HCT116 (cell line): ENCODE measurements around the gene ADAMTSL5. TPM values are rescaled to one million over a fixed set of nuclear protein-coding genes. Genes with fewer than 3 reads are reported as not detected.

Source experiments
- ATAC-seq: fragments of 200-7000 bp; cut with Tn5 transposase; 2 replicates; pipeline ENCODE4 v1.9.1; 2020; ENCODE audit warnings: mild to moderate bottlenecking, moderate library complexity
- BruUV-seq: library from RNA; stranded (reverse); fragments of 400-500 nt; replicated peaks from 2 replicates; lab custom pipeline; 2021; lab: Mats Ljungman, UMichigan
- CTCF ChIA-PET: fragments of 300-600 bp; sonication (Branson Sonifier 250); formaldehyde crosslinking; loops from one replicate; lab custom pipeline; 2021; ENCODE audit warnings: antibody characterized with exemption; lab: Charles Lee
- POLR2A ChIA-PET: fragments of 300-600, 350-600 bp; sonication (Branson Sonifier 250); formaldehyde crosslinking; loops from one replicate; lab custom pipeline; 2021; ENCODE audit warnings: antibody characterized with exemption; lab: Charles Lee
- RAD21 ChIA-PET, 2 experiments: fragments of 300-600 bp; sonication (Branson Sonifier 250); formaldehyde crosslinking; loops; one replicate each; lab custom pipeline; 2023; ENCODE audit warnings: low total read pairs in 2 of 2; ENCODE audit not compliant: uncharacterized antibody in 2 of 2, unreplicated experiment in 2 of 2, low non-redundant PET in 1 of 2; lab: Charles Lee
- DNase-seq: peaks from one replicate; pipeline ENCODE4 v3.0.0-alpha.2; 2010; ENCODE audit warnings: low read depth, low spot score
- H2AFZ ChIP-seq: fragments of 200-600 bp; shearing (Covaris generic), sonication (generic); 2 replicates; pipeline ENCODE4 v1.6.1; 2017; ENCODE audit warnings: low read depth, mixed run types, mixed read lengths, antibody characterized with exemption, low read length; ENCODE audit not compliant: poor library complexity, severe bottlenecking
- H3K27ac ChIP-seq: 2 replicates; pipeline ENCODE4 v1.5.1; 2012; ENCODE audit warnings: low read depth, low read length
- H3K27me3 ChIP-seq: fragments of 200-600 bp; sonication (generic); 2 replicates; pipeline ENCODE4 v1.6.1; 2016; ENCODE audit warnings: mixed run types, low read length, mixed read lengths; ENCODE audit not compliant: insufficient read depth
- H3K36me3 ChIP-seq, 2 experiments: fragments of 200-500 bp in 1 of 2; fragments of 200-600 bp in 1 of 2; sonication (Bioruptor generic) in 1 of 2; sonication (generic) in 1 of 2; 2 replicates each; pipeline versions ENCODE4 v1.5.1 to v1.6.1; 2014 to 2016; ENCODE audit warnings: low read length in 2 of 2, inconsistent platforms in 1 of 2, mixed read lengths in 1 of 2, mixed run types in 1 of 2; ENCODE audit not compliant: insufficient read depth in 2 of 2, control insufficient read depth in 1 of 2
- H3K4me1 ChIP-seq, 2 experiments: fragments of 200-600 bp in 1 of 2; sonication (generic) in 1 of 2; 2 replicates each; pipeline versions ENCODE4 v1.5.1 to v1.6.1; 2012 to 2017; ENCODE audit warnings: low read length in 2 of 2, inconsistent platforms in 1 of 2, mild to moderate bottlenecking in 1 of 2, mixed read lengths in 1 of 2, mixed run types in 1 of 2, moderate library complexity in 1 of 2; ENCODE audit not compliant: insufficient read depth in 2 of 2, control insufficient read depth in 1 of 2
- H3K4me2 ChIP-seq: fragments of 200-600 bp; sonication (generic); 2 replicates; pipeline ENCODE4 v1.6.1; 2017; ENCODE audit warnings: mixed run types, low read length, mixed read lengths
- H3K4me3 ChIP-seq, 2 experiments: fragments of 200-600 bp in 1 of 2; sonication (generic) in 1 of 2; replicated peaks in 1 of 2; 2 replicates each; pipeline ENCODE4 v1.5.1; 2011 to 2016; ENCODE audit warnings: low read length in 2 of 2, control low read depth in 1 of 2, low read depth in 1 of 2, mild to moderate bottlenecking in 1 of 2, mixed read lengths in 1 of 2, mixed run types in 1 of 2
- H3K79me2 ChIP-seq: fragments of 200-600 bp; sonication (generic); 2 replicates; pipeline ENCODE4 v1.6.1; 2017; ENCODE audit warnings: mild to moderate bottlenecking, mixed run types, low read length, moderate library complexity, mixed read lengths; ENCODE audit not compliant: insufficient read depth
- H3K9ac ChIP-seq: fragments of 200-600 bp; sonication (generic); 2 replicates; pipeline ENCODE4 v1.6.1; 2016; ENCODE audit warnings: low read length, mixed read lengths
- H3K9me2 ChIP-seq: fragments of 200-600 bp; sonication (generic), shearing (Covaris generic); 2 replicates; pipeline ENCODE4 v1.6.1; 2017; ENCODE audit warnings: mixed run types, mild to moderate bottlenecking, moderate library complexity; ENCODE audit not compliant: insufficient read depth
- H3K9me3 ChIP-seq, 2 experiments: fragments of 200-500 bp in 1 of 2; fragments of 200-600 bp in 1 of 2; sonication (Bioruptor generic) in 1 of 2; sonication (generic) in 1 of 2; 2 replicates each; pipeline ENCODE4 v1.6.1; 2014 to 2017; ENCODE audit warnings: low read length in 2 of 2, mixed read lengths in 2 of 2, inconsistent platforms in 1 of 2, low read depth in 1 of 2, mild to moderate bottlenecking in 1 of 2, mixed run types in 1 of 2, moderate library complexity in 1 of 2; ENCODE audit not compliant: control insufficient read depth in 1 of 2, insufficient read depth in 1 of 2
- H4K20me1 ChIP-seq: fragments of 200-600 bp; sonication (generic), shearing (Covaris generic); 2 replicates; pipeline ENCODE4 v1.6.1; 2017; ENCODE audit warnings: mixed run types, mild to moderate bottlenecking, moderate library complexity; ENCODE audit not compliant: insufficient read depth
- POLR2A ChIP-seq: IDR thresholded peaks from 2 replicates; pipeline ENCODE4 v1.7.0; 2011; ENCODE audit warnings: borderline replicate concordance; ENCODE audit not compliant: insufficient read depth, insufficient read length; ENCODE audit errors: extremely low read depth
- SIN3A ChIP-seq: IDR thresholded peaks from 2 replicates; pipeline ENCODE4 v1.6.1; 2012; ENCODE audit warnings: low read depth
- ZBTB33 ChIP-seq: IDR thresholded peaks from 2 replicates; pipeline ENCODE4 v1.6.1; 2011; ENCODE audit warnings: mild to moderate bottlenecking, low read length, moderate library complexity; ENCODE audit not compliant: insufficient replicate concordance; ENCODE audit errors: extremely low read depth
- intact Hi-C: fragments of 100-400 bp; cut with micrococcal nuclease; formaldehyde crosslinking; loops from 2 replicates; pipeline ENCODE4 v1.10.0; 2022
- total RNA-seq: library from RNA; stranded (reverse); gene quantifications from one replicate; pipeline ENCODE4 v1.2.1, GENCODE V29; 2021; ENCODE audit not compliant: unreplicated experiment
- TF ChIP-seq, protein P1 (sequence below): IDR thresholded peaks from 2 replicates; pipeline ENCODE4 v1.6.1; 2012

ADAMTSL5 gene
- total RNA-seq, 1 experiment from 2014 or later = 24.0 TPM

DNA sequence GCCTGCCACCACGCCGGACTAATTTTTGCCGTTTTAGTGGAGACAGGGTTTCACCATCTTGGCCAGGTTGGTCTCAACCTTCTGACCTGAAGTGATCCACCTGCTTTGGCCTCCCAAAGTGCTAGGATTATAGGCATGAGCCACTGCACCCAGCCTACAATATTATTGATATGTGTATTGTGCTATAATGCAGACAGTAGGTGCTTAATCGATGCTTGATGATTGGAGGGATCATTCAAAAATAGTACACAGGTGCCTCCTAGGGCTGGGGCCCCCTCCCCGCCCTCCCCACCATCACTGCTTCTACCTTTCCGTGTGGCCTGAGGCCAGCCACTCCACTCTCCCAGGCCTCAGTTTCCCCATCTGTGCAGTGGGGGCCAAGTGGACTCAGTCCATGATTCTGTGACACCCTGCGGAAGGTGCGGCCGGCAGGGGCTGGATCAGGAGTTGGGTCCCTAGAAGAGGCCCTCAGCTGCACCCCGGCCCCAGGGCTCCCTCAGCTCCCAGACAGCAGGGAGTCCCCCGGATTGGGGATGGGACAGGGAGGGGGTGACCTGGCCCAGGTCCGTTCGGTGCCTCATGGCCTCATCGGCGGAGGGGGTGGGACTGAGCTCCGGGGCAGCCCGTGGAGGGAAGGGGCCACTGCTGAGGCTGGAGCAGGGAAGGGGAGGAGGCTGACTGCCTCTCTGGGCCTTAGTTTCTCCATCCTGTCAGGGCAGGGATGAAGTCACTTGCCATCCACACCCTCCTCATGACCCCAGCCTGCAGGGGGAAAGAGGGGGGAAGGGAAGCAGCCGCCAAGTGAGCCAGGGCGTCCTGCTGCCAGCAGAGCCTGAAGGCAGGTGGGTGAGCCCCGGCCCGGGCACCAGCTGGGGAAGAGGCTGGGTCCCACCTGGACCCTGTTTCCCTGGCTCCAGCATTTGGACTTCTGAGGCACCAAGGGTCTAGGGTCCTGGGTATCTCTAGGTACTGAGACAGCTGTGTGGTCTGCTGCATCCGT lies 1.2 kb downstream of the ADAMTSL5 start:
- H3K27ac ChIP-seq = peak overlapping the region; percentile 80
- CTCF ChIA-PET = no interaction called here
- H3K4me1 ChIP-seq = peaks cover 30 to 69% of the 10 kb centered on the region in 2 experiments
- RAD21 ChIA-PET = interaction anchor here in 1 of 2 experiments (0.5 kb wide), 1 partner anchor 67 kb away, joined by 3 read pairs; no protein-coding TSS in a partner anchor
- H3K9me3 ChIP-seq = no peaks in the 10 kb centered on the region
- no peak for ATAC-seq
- no peaks in the 10 kb centered on the region for H4K20me1 ChIP-seq
- POLR2A ChIA-PET = interaction anchor here (0.9 kb wide), 1 partner anchor 21 kb away, joined by 3 read pairs; the partner anchor contains the start of gene REEP6
- no peak for DNase-seq
- no TSS peak for BruUV-seq
- H3K9ac ChIP-seq = peak overlapping the region; percentile 81
- H2AFZ ChIP-seq = no peak overlapping the region
- H3K4me2 ChIP-seq = peak overlapping the region; percentile 97
- intact Hi-C loops = no loop called here
- TF ChIP-seq ZBTB33 = no peak
- TF ChIP-seq, protein P1, sequence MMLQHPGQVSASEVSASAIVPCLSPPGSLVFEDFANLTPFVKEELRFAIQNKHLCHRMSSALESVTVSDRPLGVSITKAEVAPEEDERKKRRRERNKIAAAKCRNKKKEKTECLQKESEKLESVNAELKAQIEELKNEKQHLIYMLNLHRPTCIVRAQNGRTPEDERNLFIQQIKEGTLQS = no peak
- TF ChIP-seq SIN3A = no peak
- no peak for TF ChIP-seq POLR2A
- no peaks in the 10 kb centered on the region for H3K9me2 ChIP-seq
- peaks cover 10% of the 10 kb centered on the region; the same call in 1 of the 2 replicates for H3K79me2 ChIP-seq
- H3K27me3 ChIP-seq = no peaks in the 10 kb centered on the region
- H3K36me3 ChIP-seq = no peaks in the 10 kb centered on the region
- H3K4me3 ChIP-seq = peak overlapping the region; percentile 94 to 98
